HCT116 (cell line): ENCODE results near the gene CTU2. TPM values are rescaled to one million over a fixed set of nuclear protein-coding genes. Genes with fewer than 3 reads are reported as not detected.

ENCODE experiments used
- ATAC-seq: fragments of 200-7000 bp; cut with Tn5 transposase; 2 replicates; pipeline ENCODE4 v1.9.1; 2020; ENCODE audit warnings: mild to moderate bottlenecking, moderate library complexity
- BruUV-seq: library from RNA; stranded (reverse); fragments of 400-500 nt; replicated peaks from 2 replicates; lab custom pipeline; 2021; lab: Mats Ljungman, UMichigan
- CTCF ChIA-PET: fragments of 300-600 bp; sonication (Branson Sonifier 250); formaldehyde crosslinking; loops from one replicate; lab custom pipeline; 2021; ENCODE audit warnings: antibody characterized with exemption; lab: Charles Lee
- POLR2A ChIA-PET: fragments of 300-600, 350-600 bp; sonication (Branson Sonifier 250); formaldehyde crosslinking; loops from one replicate; lab custom pipeline; 2021; ENCODE audit warnings: antibody characterized with exemption; lab: Charles Lee
- RAD21 ChIA-PET, 2 experiments: fragments of 300-600 bp; sonication (Branson Sonifier 250); formaldehyde crosslinking; loops; one replicate each; lab custom pipeline; 2023; ENCODE audit warnings: low total read pairs in 2 of 2; ENCODE audit not compliant: uncharacterized antibody in 2 of 2, unreplicated experiment in 2 of 2, low non-redundant PET in 1 of 2; lab: Charles Lee
- DNase-seq: peaks from one replicate; pipeline ENCODE4 v3.0.0-alpha.2; 2010; ENCODE audit warnings: low read depth, low spot score
- H2AFZ ChIP-seq: fragments of 200-600 bp; shearing (Covaris generic), sonication (generic); 2 replicates; pipeline ENCODE4 v1.6.1; 2017; ENCODE audit warnings: low read depth, mixed run types, mixed read lengths, antibody characterized with exemption, low read length; ENCODE audit not compliant: poor library complexity, severe bottlenecking
- H3K27ac ChIP-seq: 2 replicates; pipeline ENCODE4 v1.5.1; 2012; ENCODE audit warnings: low read depth, low read length
- H3K27me3 ChIP-seq: fragments of 200-600 bp; sonication (generic); 2 replicates; pipeline ENCODE4 v1.6.1; 2016; ENCODE audit warnings: mixed run types, low read length, mixed read lengths; ENCODE audit not compliant: insufficient read depth
- H3K36me3 ChIP-seq, 2 experiments: fragments of 200-500 bp in 1 of 2; fragments of 200-600 bp in 1 of 2; sonication (Bioruptor generic) in 1 of 2; sonication (generic) in 1 of 2; 2 replicates each; pipeline versions ENCODE4 v1.5.1 to v1.6.1; 2014 to 2016; ENCODE audit warnings: low read length in 2 of 2, inconsistent platforms in 1 of 2, mixed read lengths in 1 of 2, mixed run types in 1 of 2; ENCODE audit not compliant: insufficient read depth in 2 of 2, control insufficient read depth in 1 of 2
- H3K4me1 ChIP-seq, 2 experiments: fragments of 200-600 bp in 1 of 2; sonication (generic) in 1 of 2; 2 replicates each; pipeline versions ENCODE4 v1.5.1 to v1.6.1; 2012 to 2017; ENCODE audit warnings: low read length in 2 of 2, inconsistent platforms in 1 of 2, mild to moderate bottlenecking in 1 of 2, mixed read lengths in 1 of 2, mixed run types in 1 of 2, moderate library complexity in 1 of 2; ENCODE audit not compliant: insufficient read depth in 2 of 2, control insufficient read depth in 1 of 2
- H3K4me2 ChIP-seq: fragments of 200-600 bp; sonication (generic); 2 replicates; pipeline ENCODE4 v1.6.1; 2017; ENCODE audit warnings: mixed run types, low read length, mixed read lengths
- H3K4me3 ChIP-seq, 2 experiments: fragments of 200-600 bp in 1 of 2; sonication (generic) in 1 of 2; replicated peaks in 1 of 2; 2 replicates each; pipeline ENCODE4 v1.5.1; 2011 to 2016; ENCODE audit warnings: low read length in 2 of 2, control low read depth in 1 of 2, low read depth in 1 of 2, mild to moderate bottlenecking in 1 of 2, mixed read lengths in 1 of 2, mixed run types in 1 of 2
- H3K79me2 ChIP-seq: fragments of 200-600 bp; sonication (generic); 2 replicates; pipeline ENCODE4 v1.6.1; 2017; ENCODE audit warnings: mild to moderate bottlenecking, mixed run types, low read length, moderate library complexity, mixed read lengths; ENCODE audit not compliant: insufficient read depth
- H3K9ac ChIP-seq: fragments of 200-600 bp; sonication (generic); 2 replicates; pipeline ENCODE4 v1.6.1; 2016; ENCODE audit warnings: low read length, mixed read lengths
- H3K9me2 ChIP-seq: fragments of 200-600 bp; sonication (generic), shearing (Covaris generic); 2 replicates; pipeline ENCODE4 v1.6.1; 2017; ENCODE audit warnings: mixed run types, mild to moderate bottlenecking, moderate library complexity; ENCODE audit not compliant: insufficient read depth
- H3K9me3 ChIP-seq, 2 experiments: fragments of 200-500 bp in 1 of 2; fragments of 200-600 bp in 1 of 2; sonication (Bioruptor generic) in 1 of 2; sonication (generic) in 1 of 2; 2 replicates each; pipeline ENCODE4 v1.6.1; 2014 to 2017; ENCODE audit warnings: low read length in 2 of 2, mixed read lengths in 2 of 2, inconsistent platforms in 1 of 2, low read depth in 1 of 2, mild to moderate bottlenecking in 1 of 2, mixed run types in 1 of 2, moderate library complexity in 1 of 2; ENCODE audit not compliant: control insufficient read depth in 1 of 2, insufficient read depth in 1 of 2
- H4K20me1 ChIP-seq: fragments of 200-600 bp; sonication (generic), shearing (Covaris generic); 2 replicates; pipeline ENCODE4 v1.6.1; 2017; ENCODE audit warnings: mixed run types, mild to moderate bottlenecking, moderate library complexity; ENCODE audit not compliant: insufficient read depth
- JUND ChIP-seq: IDR thresholded peaks from 2 replicates; pipeline ENCODE4 v1.6.1; 2012
- intact Hi-C: fragments of 100-400 bp; cut with micrococcal nuclease; formaldehyde crosslinking; loops from 2 replicates; pipeline ENCODE4 v1.10.0; 2022
- total RNA-seq: library from RNA; stranded (reverse); gene quantifications from one replicate; pipeline ENCODE4 v1.2.1, GENCODE V29; 2021; ENCODE audit not compliant: unreplicated experiment
- TF ChIP-seq, protein P1 (sequence below), 3 experiments: fragments of 200-600 bp in 1 of 3; sonication (generic) in 1 of 3; IDR thresholded peaks in 2 of 3; conservative IDR thresholded peaks in 1 of 3; 2 replicates each; pipeline ENCODE4 v1.5.1; 2012 to 2017; ENCODE audit warnings: low read depth in 2 of 3, low read length in 2 of 3, antibody characterized with exemption in 1 of 3, borderline replicate concordance in 1 of 3, control low read depth in 1 of 3, mild to moderate bottlenecking in 1 of 3, mixed read lengths in 1 of 3, mixed run types in 1 of 3, moderate library complexity in 1 of 3; ENCODE audit not compliant: insufficient read depth in 1 of 3
- TF ChIP-seq, protein P2 (sequence below): IDR thresholded peaks from 2 replicates; pipeline ENCODE4 v1.6.1; 2012

Gene CTU2
- total RNA-seq, 1 experiment from 2014 or later = 71.3 TPM

DNA sequence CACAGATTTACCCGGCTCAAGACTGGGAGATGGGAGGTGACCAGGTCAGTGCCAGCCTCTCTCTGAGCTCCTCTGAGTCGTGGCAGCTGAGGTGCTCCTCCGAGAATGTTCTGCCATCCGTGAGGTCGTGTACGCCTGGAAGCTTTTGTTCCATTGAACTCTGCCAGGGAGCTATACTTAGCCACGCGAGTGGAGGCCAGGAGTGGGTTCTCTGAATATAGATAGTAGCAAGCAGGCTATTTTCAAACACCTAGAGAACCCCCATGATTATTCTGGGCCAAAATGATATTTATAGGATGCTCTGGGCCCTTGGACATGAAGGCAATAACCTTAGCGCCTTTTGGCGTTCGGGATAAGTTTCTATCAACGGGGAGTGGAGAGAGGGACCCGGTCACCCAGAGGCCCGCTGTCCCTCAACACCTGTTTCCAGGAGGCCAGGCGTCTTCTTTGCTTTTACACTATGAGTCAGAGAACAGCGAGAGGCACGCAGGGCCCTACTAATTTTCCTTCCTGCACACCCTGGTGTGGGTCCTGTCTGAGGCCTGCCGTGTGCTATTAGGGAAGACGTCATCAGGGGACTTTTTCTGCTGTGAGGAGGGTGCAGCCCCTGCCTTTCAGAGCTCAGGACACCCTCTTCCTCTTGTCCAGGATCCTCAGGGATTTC lies 32.5 kb upstream of the CTU2 start:
- intact Hi-C loops = no loop called here

More for the DNA sequence above, 32.5 kb upstream of the CTU2 start:
- ATAC-seq (no peak), DNase-seq (no peak)
- ChIA-PET POLR2A (no interaction called here), RAD21 (no interaction called here), CTCF (interaction anchor here (2.8 kb wide), 1 partner anchor 11 kb away, joined by 10 read pairs; no protein-coding TSS in a partner anchor)
- H3K79me2 ChIP-seq = no peaks in the 10 kb centered on the region
- no peaks in the 10 kb centered on the region for H3K27me3 ChIP-seq
- no peak overlapping the region for H3K9ac ChIP-seq
- no peaks in the 10 kb centered on the region for H3K9me3 ChIP-seq
- no peak overlapping the region for H2AFZ ChIP-seq
- peaks cover 0 to 4% of the 10 kb centered on the region in 2 experiments; a peak in 1 of 4 replicates for H3K4me1 ChIP-seq
- H3K4me2 ChIP-seq = no peak overlapping the region
- no peaks in the 10 kb centered on the region for H3K9me2 ChIP-seq
- no peaks in the 10 kb centered on the region for H4K20me1 ChIP-seq
- no peaks in the 10 kb centered on the region for H3K36me3 ChIP-seq
- no peak overlapping the region for H3K27ac ChIP-seq
- no TSS peak for BruUV-seq
- H3K4me3 ChIP-seq = no peak overlapping the region
- no peak for TF ChIP-seq JUND
- TF ChIP-seq, protein P1, sequence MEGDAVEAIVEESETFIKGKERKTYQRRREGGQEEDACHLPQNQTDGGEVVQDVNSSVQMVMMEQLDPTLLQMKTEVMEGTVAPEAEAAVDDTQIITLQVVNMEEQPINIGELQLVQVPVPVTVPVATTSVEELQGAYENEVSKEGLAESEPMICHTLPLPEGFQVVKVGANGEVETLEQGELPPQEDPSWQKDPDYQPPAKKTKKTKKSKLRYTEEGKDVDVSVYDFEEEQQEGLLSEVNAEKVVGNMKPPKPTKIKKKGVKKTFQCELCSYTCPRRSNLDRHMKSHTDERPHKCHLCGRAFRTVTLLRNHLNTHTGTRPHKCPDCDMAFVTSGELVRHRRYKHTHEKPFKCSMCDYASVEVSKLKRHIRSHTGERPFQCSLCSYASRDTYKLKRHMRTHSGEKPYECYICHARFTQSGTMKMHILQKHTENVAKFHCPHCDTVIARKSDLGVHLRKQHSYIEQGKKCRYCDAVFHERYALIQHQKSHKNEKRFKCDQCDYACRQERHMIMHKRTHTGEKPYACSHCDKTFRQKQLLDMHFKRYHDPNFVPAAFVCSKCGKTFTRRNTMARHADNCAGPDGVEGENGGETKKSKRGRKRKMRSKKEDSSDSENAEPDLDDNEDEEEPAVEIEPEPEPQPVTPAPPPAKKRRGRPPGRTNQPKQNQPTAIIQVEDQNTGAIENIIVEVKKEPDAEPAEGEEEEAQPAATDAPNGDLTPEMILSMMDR (IDR thresholded peaks at IDR 0.05 in 2 of 3, conservative IDR thresholded peaks at IDR 0.05 in 1 of 3; ENCODE audit: borderline replicate concordance in 1 of 3, insufficient read depth in 1 of 3, low read depth in 2 of 3, low read length in 2 of 3) = no peak
- TF ChIP-seq, protein P2, sequence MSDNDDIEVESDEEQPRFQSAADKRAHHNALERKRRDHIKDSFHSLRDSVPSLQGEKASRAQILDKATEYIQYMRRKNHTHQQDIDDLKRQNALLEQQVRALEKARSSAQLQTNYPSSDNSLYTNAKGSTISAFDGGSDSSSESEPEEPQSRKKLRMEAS = no peak
